Measurements from ENCODE around the gene NUP62.

- no peak for TF ChIP-seq PATZ1 (CRISPR knock-in tag; IDR thresholded peaks at IDR 0.05; ENCODE audit: borderline replicate concordance)
- no peak for TF ChIP-seq POU6F1 (CRISPR knock-in tag; IDR thresholded peaks at IDR 0.05; ENCODE audit: borderline replicate concordance, low read depth)
- no peak for TF ChIP-seq ESRRG (CRISPR knock-in tag; IDR thresholded peaks at IDR 0.05)
- TF ChIP-seq ARNTL (CRISPR knock-in tag; IDR thresholded peaks at IDR 0.05; ENCODE audit: borderline replicate concordance, low read depth): no peak
- no peak for TF ChIP-seq ZFP30 (CRISPR knock-in tag; IDR thresholded peaks at IDR 0.05)
- no peak for TF ChIP-seq ISL1 (CRISPR knock-in tag; IDR thresholded peaks at IDR 0.05)
- no peak for TF ChIP-seq BACH2 (CRISPR knock-in tag; IDR thresholded peaks at IDR 0.05; ENCODE audit: borderline replicate concordance)
- no peak for TF ChIP-seq ZNF70 (CRISPR knock-in tag; IDR thresholded peaks at IDR 0.05)
Measured at GRCh38 chr19:49884109-49884508, 45.2 kb downstream of the NUP62 start.
